OCI-LY1 (cell line): ENCODE measurements around the gene CLDN3.

Experiments
- CTCF ChIP-seq: fragments of 200-600 bp; sonication (generic), shearing (Covaris generic); IDR thresholded peaks from 2 replicates; pipeline ENCODE4 v1.5.1; 2017; ENCODE audit warnings: mild to moderate bottlenecking, antibody characterized with exemption, low read length, moderate library complexity, mixed read lengths
- EZH2 ChIP-seq: fragments of 200-600 bp; sonication (generic), shearing (Covaris generic); IDR thresholded peaks from 2 replicates; pipeline ENCODE4 v1.8.0; 2017; ENCODE audit warnings: borderline replicate concordance, mixed run types, mild to moderate bottlenecking, antibody characterized with exemption, low read length, moderate library complexity, mixed read lengths

DNA sequence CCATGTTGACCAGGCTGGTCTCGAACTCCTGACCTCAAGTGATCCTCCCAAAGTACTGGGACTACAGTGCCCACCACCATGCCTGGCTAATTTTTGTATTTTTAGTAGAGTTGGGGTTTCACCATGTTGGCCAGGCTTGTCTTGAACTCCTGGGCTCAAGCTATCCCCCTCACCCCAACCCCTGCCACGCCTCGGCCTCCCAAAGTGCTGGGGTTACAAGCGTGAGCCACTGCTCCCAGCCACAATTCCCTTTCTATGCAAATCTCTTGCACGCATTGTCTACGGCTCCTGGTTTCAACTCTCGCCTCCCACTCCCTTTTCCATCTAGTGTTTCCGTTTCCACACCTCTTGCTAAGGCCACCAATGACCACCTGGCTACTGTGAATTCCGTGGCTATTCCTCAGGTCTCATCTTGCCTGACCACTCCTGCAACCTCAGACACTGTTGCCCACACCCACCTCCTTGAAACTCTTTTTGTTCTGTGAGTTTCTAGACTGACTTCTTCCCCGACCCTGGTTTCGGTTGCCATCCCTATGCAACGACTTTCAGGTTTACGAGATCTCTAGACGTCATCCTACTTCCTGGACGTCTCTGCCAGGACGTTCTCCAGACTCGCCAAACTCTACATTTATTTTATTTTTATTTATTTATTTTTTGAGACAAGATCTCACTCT is 3.4 kb downstream of the CLDN3 start:
- TF ChIP-seq CTCF (no peak), EZH2 (no peak)
